Lower leg skin (tissue), 3 donors: Measurements from ENCODE around the gene KLHL42.

Experiments used
- CTCF ChIP-seq, 3 donors: fragments of 450-650 bp; IDR thresholded peaks; one replicate each; pipeline ENCODE4 v1.5.1; 2016; ENCODE audit warnings: antibody characterized with exemption in 3 of 3, mild to moderate bottlenecking in 3 of 3, moderate library complexity in 2 of 3
- POLR2A ChIP-seq, 2 donors: fragments of 450-650 bp; IDR thresholded peaks; one replicate each; pipeline ENCODE4 v1.6.1; 2016 to 2017; ENCODE audit warnings: antibody characterized with exemption in 2 of 2, mild to moderate bottlenecking in 1 of 2, moderate library complexity in 1 of 2

- TF ChIP-seq POLR2A (IDR thresholded peaks at IDR 0.05): no peak
- no peak for TF ChIP-seq CTCF (IDR thresholded peaks at IDR 0.05)
Observed at GRCh38 chr12:27787559-27787958, 7.5 kb downstream of the KLHL42 start.
